CD4-positive, alpha-beta T cell treated with Interleukin-4 for 4 hours (primary cell): ENCODE results near the gene PTGES3.
"Not testable (repeated sequence)": the region's sequence is repeated elsewhere in the genome, so short reads cannot be mapped to it uniquely, and the experiment has no call there.

Experiments used
- DNase-seq: peaks from one replicate; pipeline ENCODE4 v3.0.0-alpha.2; 2020

Gene PTGES3

GRCh38 chr12:56648023-56648422 lies 40.1 kb downstream of the PTGES3 start:
- DNase-seq, result not testable (repeated sequence)

GRCh38 chr12:56645717-56646446 lies 42.2 kb downstream of the PTGES3 start, which contains the start of gene ATP5F1B:
Gene ATP5F1B (minus strand): TSS chr12:56645984. CDS start chr12:56645963, 21 bp downstream.
- DNase-seq, result peak; percentile 99

GRCh38 chr12:56645201-56645716 lies 42.8 kb downstream of the PTGES3 start:
- no peak for DNase-seq

- no peak for DNase-seq
Observed at GRCh38 chr12:56644654-56645053, 43.4 kb downstream of the PTGES3 start.

GRCh38 chr12:56641219-56641618 lies 46.9 kb downstream of the PTGES3 start:
- DNase-seq, result no peak

- DNase-seq, result no peak
Observed at GRCh38 chr12:56637621-56638020, 50.5 kb downstream of the PTGES3 start.

DNA sequence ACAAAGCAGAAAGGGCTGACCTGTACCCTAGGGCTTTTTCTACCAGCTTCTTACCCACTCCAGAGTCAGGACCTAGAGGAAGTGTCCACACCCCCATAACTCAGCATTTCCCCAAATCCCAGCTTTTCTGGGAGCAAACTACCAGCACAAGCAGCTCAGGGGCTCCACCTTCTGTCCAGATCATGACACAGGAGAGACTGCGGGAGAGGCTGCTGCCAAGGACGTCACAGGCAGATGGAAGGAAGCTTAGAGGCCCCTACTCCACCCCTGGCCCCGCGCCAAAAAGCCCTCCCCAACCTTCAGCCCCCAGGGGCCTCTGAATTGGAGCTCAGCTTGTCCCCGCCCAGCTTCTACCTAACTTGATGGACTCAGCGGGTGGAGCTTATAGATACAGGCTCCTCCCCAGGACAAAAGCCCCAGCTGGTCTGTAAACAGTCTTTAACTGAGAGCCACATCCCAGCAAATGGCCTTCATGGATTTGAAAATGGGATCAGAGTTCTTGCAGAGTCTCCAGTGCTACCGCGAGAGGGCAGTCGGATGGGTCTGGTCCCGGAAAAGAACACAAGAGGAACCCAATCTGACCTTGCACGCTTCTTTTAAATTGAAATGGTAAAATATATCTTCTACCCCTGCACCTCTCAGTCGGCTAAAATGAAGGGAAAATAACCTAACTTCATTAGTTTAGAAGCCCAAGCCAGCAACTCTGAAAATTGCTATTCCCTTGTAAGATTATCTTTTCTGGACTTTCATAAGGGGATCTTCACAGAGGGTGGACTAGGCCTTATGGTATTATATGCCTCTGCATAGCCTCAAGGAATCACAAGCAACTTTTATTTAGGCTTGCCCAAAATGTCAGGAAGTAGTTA lies 51.2 kb downstream of the PTGES3 start:
- peak; percentile 96 for DNase-seq

GRCh38 chr12:56635806-56636674 lies 52.0 kb downstream of the PTGES3 start:
- peak; percentile 83 for DNase-seq

DNA sequence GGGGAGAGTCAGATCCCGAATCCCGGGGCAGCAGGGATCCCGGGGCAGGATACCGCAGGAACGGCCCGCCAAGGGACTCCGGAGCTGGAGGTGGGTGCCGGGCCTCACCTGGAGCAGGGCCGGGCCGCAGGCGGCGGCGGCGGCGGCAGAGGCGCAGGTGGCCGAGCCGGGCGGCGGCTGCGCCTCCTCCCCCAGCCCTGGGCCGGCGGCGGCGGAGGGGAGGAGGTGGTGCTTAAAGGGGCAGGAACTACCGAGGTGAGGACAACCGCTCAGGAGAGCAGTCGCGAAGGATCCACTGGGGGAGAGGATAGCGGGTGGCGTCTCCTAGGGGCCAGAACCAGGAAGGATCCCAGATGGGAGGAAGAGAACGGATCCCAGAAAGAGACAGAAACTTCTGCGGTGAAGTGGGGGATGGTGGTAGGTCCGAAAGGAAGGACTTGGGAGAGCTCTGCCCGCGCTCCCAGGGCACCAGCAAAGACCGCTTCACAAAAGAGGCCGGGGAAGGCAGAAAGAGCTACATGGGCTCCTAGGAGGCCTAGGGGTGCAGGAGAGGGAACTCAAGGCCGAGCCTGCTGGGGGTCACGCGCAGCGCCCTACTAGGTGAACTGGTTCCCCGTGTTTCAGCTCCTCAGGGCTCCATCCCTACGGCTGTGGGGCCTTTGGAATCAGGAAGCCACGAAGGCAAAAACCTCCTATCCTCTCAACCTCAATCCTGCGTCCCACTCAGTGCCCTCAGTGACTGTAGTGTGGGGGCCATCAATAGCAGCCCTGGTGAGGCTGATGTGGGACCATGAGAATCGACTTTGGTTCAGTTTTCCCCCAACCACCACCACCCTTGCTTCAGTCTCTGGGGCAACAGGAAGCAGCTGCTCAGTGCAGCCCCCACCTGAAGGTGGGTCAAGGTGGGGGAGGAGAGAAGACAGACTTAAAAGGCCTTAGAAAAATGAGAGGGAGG lies 53.0 kb downstream of the PTGES3 start:
- peak; percentile 63 for DNase-seq

DNA sequence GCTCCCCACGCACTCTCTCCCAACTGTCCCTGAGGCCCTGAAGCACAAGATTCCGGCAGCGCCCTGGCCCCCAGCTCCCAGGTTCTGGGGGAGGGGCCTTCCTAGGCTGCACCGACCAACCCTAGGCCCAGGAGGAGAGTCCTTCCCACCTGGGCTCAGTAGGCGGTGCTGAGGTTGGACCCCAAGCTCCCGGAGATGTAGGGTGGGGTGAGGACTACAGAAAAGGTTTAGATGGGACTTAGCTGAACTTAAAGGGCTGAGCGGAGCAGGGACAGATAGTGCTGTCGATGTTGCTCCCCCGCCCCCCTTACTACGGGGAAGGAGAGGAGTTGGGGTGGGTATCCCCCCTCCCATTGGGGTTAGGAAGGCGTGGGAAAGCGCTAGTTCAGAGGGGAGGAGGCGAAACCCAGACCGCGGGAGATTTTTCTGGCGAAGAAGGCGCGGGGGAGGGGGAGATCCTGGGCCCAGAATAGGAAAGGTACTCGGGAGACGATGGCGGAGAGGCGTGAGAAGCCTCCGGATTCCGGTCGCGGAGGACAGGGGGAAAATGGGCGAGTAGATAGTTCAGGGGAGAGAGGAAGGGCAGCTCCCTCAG lies 53.7 kb downstream of the PTGES3 start:
- no peak for DNase-seq

DNA sequence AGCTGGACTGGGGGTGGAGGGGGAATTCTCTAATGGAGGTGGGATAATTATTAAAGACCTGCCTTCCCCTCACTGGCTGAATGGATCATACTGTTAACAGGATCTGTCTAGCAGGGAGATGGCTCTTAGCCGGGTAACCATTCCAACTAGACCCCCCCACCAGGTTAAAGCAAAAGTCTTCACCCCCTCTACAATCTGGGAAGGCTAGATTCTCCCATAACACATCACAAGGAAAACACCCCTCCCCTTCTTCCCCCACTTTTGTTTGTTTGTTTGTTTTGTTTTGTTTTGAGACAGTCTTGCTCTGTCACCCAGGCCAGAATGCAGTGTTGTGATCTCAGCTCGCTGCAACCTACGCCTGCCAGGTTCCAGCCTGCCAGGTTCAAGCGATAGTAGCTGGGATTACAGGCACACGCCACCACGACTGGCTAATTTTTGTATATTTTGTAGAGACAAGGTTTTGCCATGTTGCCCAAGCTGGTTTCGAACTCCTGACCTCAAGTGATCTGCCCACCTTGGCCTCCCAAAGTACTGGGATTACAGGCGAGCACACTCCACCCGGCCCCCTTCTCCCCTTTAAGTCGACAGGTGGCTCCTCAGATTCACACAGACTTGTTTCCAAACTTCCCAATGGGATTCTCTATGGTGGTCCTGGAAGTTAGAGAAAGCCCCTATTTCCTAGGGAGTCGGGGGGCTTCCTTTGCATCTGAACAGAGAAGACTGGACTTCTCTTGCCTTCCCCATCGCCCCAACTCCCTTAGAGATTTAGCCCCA lies 54.4 kb downstream of the PTGES3 start:
- no peak for DNase-seq

DNA sequence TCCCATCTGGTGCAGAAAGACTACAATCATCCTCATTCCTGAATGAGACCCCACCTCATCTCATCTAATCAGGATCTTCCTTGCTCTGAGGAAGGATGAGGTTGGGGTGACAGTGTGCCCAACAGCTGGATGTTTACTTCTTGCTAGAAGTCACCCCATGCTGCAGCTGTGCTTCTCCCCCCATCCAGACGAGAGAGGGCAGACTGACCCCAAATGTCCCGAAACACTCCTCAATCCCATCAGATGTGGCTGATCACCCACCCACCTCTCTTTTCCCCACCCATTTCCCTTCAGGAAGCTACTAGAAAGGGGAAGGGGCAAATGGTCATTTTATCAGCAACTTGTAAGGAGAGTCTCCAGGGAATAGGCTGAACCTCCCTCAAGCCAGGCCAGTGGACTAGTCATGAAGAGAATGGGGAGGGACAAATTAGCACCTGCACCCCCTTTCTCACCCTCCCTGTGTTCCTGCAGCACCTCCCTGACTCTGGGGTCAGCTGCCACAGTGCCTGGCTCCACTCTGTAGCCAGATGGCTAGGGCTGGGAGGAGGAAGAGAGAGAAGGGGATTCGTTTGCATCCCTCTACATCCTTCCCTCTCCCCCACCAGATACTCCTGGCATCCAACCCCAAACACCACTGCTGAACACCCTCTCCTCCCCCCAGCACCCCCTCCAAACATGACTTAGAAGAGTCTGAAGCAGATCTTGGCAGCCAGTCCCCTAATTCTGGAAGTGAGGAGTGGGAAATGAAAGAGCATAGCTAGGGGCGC lies 55.2 kb downstream of the PTGES3 start:
- no peak for DNase-seq

DNA sequence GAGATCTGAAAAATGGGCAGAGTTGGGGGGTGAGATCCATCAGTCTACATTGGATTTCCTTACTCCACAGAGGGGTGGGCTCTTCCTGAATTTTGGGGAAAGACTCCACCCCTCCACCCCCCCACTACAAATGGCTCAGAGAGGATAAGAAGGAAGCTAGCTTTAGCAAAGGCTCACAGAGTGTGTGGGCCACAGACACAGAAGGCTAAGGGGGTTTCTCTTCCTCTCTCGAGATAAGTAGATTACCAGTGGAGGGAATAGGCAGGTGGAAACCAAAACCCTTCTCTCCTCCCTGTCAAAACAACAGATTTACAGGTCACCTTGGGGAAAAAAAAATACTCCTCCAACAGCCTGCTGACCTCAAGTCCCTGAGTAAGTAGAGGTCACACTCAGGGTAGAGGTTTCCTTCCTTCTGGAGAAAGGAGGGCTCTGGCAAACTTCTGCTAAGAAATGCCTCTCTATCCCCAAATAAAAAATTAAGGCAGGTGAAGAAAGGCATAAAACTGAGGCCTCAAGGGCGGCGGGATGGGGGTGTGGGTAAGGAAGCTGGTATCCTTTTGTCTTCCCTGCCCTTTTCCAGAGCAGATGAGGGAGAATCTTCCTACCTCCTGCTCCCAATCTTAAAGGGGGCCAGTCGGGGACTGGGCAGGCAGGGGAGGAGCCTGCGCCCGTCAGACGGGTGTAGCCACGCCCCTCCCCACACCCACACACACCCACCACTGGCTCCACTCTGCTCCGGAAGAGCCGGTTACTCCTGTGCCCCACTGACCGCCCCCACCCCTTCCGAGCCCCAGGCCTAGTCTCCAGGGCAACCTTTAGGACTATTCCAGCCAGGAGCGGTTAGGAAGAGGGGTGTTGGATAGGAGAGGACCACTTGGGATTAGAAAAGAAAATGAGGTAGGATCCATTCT lies 56.0 kb downstream of the PTGES3 start:
- DNase-seq, result peak; percentile 39

GRCh38 chr12:56630180-56630632 lies 57.9 kb downstream of the PTGES3 start, which contains the start of gene BAZ2A:
Gene BAZ2A (minus strand): TSS chr12:56630326. CDS start chr12:56617530, 12,796 bp downstream.
- peak; percentile 79 for DNase-seq

DNA sequence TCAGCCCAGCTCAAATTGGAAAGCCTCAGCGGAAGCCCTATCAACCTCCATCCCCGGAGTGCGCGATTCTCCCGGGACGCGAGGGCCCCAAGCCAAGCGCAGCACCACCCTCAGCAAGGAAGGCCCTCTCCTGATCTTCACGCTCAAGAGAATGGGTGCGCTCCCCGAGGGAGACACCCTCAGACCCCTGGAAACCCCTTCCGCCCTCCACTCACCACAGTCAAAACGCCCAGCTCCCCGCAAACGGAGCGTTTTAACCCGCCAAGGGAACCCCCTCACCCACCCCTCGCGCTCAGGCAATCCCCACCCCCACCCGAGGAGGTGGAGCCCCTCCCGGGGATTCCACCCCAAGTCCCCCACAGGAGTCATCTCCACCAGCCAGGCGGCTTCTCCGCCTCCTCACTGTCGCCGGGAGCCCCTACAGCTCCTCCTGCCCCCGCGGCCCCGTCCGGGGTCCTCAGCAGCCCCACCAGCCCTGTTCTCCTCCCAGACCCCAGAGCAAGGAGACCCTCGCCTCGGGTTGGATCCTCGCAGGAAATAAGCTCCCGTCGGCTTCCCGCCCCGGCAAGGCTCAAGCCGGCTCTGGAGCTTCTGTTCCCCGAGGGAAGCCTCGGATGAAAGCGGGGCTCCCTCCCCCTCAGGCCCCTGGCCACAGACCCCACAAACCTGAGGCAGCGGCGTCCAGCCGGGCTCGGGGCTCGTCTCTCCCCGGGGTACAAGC lies 58.5 kb downstream of the PTGES3 start:
- DNase-seq, result peak; percentile 30

- peak; percentile 58 for DNase-seq
Observed at GRCh38 chr12:56628671-56629458, 59.2 kb downstream of the PTGES3 start.

- DNase-seq, result no peak
Observed at GRCh38 chr12:56626701-56627100, 61.4 kb downstream of the PTGES3 start.
